GM12892 (cell line): ENCODE measurements around the gene CAVIN1.

Experiments used
- POLR2A ChIP-seq: IDR thresholded peaks from 2 replicates; pipeline ENCODE4 v1.6.1; 2011; ENCODE audit warnings: low read depth, low read length, control low read depth
- POLR2AphosphoS5 ChIP-seq: IDR thresholded peaks from 2 replicates; pipeline ENCODE4 v1.6.1; 2011; ENCODE audit warnings: low read depth, low read length, control low read depth

DNA sequence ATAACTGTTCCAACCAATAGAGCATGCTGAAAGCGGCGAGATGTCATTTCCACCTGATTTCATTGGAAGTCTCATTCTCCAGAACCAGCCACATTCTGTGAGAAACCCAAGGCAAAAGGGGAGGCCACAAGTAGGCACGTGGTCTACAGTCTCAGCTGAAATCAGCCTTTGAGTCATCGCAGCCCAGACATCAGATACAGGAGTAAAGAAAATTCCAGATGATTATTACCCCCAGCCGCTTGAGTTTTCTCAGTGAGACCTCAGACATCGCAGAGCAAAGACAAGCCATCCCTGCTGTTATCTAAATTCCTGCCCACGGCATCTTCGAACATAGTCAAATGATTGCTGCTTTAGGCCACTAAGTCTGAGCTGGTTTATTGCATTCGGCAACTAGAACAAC lies 57.9 kb downstream of the CAVIN1 start:
- TF ChIP-seq POLR2AphosphoS5 (no peak), POLR2A (no peak)
